GM21390 (cell line): ENCODE measurements around the gene CENATAC.
"Not testable (repeated sequence)": the region's sequence is repeated elsewhere in the genome, so short reads cannot be mapped to it uniquely, and the experiment has no call there.

Experiments
- ATAC-seq: cut with Tn5 transposase; IDR thresholded peaks from one replicate; pipeline ENCODE4 v1.9.1; 2021; ENCODE audit not compliant: unreplicated experiment

The CENATAC gene, protein sequence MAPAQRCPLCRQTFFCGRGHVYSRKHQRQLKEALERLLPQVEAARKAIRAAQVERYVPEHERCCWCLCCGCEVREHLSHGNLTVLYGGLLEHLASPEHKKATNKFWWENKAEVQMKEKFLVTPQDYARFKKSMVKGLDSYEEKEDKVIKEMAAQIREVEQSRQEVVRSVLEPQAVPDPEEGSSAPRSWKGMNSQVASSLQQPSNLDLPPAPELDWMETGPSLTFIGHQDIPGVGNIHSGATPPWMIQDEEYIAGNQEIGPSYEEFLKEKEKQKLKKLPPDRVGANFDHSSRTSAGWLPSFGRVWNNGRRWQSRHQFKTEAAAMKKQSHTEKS

DNA sequence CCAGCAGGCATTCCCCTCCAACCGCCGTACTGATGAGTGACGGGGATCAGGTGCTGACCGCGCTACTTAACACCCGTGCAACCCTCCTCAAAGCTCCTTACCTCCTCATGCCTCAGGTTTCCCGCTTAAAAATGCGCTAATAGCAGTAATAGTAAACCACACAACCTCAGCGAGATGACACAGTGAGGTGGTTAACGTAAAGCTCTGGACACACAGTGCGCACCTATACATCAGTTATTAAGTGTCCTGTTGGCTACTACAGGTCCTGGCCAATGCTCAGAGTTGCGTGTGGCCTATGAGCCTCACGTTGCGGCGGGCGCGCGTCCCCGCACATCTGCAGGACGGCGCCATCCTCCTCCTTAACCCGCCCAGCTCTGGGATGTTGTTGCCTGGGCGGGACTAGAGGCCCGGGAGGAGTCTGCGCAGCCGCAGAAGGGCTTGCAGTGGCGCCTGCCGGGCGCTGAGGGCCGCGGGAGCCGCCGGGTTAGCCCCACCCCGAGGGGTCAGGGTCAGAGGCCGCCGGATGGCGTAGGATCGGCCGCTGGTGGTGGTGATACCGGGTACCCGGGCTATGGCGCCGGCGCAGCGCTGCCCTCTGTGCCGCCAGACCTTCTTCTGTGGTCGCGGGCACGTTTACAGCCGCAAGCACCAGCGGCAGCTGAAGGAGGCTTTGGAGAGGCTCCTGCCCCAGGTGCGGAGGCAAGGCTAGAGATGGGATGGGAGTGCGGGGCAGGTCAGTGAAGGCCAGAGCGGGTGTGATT is at the start of gene CENATAC:
CENATAC (plus strand) TSS at position 512 of the 761 bp plus-strand sequence; CDS start at position 572, 60 bp downstream.
- ATAC-seq = peak; percentile 90

DNA sequence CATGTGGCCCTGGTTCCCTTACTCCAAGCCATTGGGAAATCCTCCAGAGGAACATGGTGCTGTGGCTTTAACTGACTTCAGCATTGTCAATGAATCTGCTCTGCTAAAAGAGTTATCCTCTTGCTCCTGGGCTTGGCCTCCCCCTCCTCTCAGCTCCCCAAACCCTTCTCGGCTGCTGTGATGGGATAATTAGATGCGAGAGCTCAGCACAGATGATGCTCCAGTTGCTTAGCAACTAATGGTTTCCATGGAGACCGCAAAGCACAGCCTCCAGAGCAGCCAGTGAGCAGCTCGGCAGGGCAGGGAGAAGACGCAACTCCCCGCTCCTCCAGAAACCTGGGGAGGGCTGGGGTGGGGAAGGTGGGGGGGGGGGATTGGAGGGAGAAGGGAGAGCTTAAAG is 44.7 kb upstream of the CENATAC start:
- ATAC-seq = no peak

DNA sequence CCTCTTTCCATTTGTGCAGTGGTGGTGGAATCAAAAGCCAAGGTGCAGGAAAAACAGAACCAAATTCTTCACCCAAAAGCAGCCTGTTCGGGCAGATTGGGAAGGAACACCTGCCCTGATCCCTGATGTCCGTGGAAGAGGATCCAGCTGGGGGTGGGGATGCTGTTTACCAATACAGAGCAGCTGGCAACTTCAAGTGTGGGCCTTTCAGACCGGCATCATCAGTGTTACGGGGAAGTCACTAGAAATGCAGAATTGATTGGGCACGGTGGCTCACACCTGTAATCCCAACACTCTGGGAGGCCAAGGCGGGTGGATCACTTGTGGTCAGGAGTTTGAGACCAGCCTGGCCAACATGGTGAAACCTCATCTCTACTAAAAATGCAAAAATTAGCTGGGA is 44.0 kb upstream of the CENATAC start:
- ATAC-seq = not testable (repeated sequence)

DNA sequence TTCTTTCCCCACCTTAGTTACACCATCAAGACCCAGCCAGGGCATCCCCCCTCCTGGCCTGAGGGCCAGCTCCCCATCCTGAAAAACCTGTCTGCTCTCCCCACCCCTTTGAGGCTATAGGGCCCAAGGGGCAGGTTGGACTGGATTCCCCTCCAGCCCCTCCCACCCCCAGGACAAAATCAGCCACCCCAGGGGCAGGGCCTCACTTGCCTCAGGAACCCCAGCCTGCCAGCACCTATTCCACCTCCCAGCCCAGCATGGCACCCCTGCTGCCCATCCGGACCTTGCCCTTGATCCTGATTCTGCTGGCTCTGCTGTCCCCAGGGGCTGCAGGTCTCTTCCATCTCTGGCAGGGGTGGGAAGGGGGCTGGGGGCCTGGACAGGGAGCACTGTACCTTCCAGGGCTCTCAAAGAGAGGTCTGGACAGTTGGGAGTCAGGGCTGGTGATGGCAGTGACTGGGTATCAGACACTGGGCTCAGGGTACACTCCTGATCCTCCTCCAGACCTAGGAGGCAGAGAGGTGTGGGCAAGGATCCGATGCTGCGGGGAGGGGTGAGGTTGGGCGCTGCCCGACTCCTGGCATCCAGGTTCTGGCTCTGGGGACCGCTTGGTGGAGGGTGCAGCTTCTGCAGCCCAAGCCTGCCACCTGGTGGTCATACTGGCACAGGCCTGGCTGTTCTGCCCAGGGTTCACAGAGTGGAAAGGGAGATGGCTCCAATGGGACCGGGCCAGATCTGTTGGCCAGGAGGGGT is 41.7 kb upstream of the CENATAC start, which contains the start of gene UPK2:
UPK2 (plus strand) TSS at position 205 of the 753 bp plus-strand sequence; CDS start at position 258, 53 bp downstream.
- ATAC-seq = peak; percentile 66

DNA sequence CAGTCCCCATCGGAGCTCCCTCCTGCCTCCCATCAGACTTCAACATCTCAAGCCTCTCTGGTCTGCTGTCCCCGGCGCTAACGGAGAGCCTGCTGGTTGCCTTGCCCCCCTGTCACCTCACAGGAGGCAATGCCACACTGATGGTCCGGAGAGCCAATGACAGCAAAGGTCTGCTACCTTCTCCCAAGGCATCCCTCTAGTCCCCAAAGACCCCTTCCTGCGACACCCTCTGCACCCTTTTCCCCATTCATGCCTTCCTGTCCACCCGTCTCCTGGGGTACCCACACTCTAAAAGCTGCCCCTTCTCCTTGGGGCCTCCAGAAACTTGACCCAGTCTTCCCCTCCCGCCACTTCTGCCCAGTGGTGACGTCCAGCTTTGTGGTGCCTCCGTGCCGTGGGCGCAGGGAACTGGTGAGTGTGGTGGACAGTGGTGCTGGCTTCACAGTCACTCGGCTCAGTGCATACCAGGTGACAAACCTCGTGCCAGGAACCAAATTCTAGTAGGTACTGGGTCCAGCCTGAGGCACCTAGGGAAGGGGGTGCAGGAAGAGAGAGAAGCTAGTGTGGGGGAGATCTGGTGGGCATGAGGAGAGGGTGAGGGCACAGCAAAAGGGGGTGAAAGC is 41.0 kb upstream of the CENATAC start:
- ATAC-seq = no peak

DNA sequence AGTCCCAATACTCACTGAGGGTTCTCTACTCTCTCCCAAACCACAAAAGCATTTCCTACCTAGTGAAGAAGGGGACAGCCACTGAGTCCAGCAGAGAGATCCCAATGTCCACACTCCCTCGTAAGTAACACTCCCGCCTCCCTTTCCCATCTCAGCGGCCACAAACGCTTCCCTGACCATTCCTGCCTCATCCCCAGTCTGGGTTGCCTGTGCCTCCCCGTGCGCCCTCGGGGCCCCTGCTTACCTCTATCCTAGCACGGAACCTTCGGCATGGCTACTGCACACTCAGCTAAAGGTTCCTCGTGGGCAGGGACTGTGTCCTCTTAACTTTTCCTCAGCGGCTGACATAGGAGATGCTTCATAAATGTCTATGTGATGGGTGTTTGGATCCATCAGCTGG is 40.4 kb upstream of the CENATAC start:
- ATAC-seq = no peak

DNA sequence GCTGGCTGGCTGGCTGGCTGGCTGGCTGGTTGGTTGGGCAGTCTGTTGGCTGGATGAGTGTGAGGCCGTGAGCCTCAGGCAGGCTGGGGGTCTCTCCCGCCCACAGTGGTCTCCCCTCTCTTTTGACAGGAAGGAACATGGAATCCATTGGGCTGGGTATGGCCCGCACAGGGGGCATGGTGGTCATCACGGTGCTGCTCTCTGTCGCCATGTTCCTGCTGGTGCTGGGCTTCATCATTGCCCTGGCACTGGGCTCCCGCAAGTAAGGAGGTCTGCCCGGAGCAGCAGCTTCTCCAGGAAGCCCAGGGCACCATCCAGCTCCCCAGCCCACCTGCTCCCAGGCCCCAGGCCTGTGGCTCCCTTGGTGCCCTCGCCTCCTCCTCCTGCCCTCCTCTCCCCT is 40.0 kb upstream of the CENATAC start:
- no peak for ATAC-seq

DNA sequence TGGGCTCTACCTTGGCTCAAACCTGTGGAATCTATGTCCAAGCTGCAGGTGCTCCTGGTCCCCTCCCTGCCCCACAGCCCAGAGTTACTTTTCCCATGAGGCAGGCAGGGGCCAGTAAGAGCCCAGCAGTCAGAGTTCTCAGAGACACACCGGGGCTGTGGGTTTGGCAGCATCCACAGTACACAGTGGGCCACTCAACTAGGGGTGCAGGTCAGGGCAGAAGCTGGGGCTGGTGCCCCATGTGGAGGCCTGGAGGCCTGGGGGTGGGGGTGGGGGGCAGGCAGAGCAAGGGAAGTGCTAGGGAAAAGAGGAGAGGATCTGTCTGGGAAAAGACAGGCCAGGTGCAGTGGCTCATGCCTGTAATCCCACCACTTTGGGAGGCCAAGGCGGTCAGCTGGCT is 39.4 kb upstream of the CENATAC start:
- no peak for ATAC-seq

DNA sequence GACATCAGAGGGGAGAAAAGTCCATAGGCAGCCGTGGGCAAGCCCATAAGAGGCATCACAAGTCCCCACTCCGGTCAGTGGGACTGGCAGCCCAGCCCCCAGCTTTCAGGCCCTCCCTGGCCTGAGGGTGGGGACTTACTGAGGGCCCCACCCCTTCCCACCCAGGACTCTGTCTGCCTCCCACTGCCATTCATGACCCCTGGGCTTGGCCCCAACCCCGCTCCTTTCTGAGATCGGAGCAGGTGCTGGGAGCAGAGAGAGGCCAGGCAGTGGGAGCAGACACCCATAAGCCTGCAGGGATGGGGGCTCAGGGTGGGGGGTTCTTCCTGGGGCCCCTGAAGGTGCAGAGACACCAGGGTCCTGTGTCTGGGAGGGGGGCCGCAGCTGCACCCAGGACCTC is 36.7 kb upstream of the CENATAC start:
- ATAC-seq = no peak

DNA sequence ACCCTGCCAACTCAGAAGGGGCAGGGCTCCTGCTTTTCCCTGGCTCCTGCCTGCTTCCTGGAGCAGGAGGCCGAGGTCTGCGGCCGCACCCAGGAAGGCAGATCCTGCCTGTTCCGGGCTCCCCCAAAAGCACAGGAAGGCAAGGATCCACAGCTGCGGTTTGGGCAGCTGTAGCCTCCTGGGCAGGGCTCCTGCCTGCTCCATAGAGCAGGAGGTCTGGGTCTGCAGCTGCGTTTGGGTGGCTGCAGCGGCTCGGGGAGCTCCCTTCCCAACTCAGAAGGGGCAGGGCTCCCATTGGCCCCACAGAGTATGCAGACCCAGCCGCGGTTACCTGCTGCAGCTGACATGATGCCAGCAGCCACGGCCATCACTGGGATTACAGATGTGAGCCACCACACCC is 36.3 kb upstream of the CENATAC start:
- ATAC-seq = no peak

DNA sequence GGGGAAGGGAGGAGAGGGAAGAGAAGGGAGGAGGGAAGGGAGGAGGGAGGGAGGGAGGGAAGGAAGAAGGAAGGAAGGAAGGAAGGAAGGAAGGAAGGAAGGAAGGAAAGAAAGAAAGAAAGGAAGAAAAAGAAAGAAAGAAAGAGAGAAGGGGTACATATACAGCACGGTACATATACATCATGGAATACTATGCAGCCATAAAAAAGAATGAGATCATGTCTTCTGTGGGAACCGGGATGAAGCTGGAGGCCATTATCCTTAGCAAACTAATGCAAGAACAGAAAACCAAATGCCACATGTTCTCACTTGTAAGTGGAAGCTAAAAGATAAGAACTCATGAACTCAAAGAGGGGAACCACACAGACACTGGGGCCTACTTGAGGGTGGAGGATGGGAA is 28.4 kb upstream of the CENATAC start:
- ATAC-seq = not testable (repeated sequence)

DNA sequence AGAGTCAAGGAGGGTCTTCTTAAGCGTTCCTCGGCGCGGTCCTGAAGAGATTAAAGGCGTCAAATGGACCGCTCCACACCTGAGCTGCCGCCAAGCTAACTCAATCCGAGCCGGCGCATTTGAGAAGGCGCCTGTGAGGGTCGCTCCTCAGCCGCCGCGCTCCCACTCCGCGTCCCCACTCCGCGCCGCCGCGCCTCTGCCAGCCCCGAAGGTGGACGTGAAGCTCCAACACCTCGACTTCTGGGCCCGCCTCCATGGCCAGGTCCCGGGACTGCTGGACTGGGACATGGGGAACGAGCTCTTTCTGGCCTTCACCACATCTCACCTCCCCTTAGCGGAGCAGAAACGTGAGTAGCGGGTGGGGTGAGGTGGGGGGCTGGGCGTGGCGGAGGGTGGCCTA is 26.3 kb upstream of the CENATAC start, which contains the start of gene FOXR1:
FOXR1 (plus strand) TSS at position 116 of the 400 bp plus-strand sequence; CDS start at position 287, 171 bp downstream.
- no peak for ATAC-seq

DNA sequence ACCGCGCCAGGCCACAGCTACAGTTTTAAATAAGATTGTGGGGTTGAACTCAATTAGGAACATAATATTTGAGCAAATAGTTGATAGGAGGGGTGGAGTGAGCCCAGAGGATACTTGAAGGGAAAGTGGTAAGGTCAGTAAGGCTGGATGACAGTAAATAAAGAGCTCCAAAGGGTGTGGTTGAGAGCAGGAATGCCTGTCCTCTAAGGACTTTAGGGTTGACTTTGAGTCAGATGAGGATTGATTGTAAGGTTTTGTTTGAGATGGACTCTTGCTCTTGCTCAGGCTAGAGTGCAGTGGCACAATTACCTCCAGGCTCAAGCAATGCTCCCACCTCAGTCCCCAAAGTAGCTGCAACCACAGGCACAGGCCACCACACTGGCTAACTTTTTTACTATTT is 24.0 kb upstream of the CENATAC start:
- ATAC-seq = no peak

DNA sequence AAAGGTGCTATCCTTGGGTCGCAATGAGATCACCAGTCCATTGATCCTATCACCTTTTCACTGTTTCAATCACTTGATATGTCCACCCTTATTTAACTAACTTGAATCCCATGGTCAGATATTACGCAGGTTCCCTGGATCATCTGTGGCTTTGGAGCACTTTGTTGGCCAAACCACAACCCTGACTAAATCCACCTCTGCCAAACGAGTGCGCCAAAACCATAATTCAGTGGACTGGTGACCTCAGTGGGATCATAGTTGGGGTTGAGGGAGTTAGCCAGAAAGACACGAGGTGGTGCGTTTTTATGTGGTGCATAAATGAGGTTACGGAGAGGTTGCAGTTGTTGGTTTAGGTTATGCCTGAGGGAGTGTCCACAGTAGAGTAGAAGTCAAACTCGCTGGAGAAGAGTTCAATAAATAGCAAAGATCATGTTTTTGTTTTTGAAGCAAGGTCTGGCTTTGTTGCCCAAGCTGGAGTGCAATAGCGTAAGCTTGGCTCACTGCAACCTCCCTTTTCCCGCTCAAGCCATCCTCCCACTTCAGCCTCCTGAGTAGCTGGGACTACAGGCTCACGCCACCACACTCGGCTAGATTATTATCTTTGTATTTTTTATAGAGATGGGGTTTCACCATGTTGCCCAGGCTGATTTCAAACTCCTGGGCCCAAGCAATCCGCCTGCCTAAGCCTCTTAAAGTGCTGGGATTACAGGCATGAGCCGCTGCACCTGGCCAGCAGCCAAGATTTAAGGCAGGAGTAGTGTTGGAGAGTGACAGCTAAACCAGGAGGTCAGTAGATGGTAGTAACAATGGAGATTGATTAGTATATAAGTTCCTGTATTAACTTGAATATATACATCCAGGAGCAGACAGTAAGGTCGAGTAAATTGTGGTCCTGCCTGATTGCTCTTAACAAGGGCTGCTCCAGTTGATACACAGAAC is 21.9 kb upstream of the CENATAC start:
- ATAC-seq = no peak

DNA sequence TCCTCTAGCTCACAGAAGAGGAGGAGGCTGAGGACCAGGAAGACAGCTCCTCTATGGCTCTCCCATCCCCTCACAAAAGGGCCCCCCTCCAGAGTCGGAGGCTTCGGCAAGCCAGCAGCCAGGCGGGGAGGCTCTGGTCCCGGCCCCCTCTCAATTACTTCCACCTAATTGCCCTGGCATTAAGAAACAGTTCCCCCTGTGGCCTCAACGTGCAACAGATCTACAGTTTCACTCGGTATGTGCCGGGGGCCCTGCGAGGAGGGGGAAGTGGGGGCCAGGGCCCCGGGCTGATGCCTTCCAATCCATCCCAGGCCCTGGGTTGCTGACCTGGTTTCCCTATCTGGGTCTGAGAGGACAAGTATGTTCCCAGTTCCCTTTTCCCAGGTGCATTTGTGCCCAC is 18.5 kb upstream of the CENATAC start:
- no peak for ATAC-seq

DNA sequence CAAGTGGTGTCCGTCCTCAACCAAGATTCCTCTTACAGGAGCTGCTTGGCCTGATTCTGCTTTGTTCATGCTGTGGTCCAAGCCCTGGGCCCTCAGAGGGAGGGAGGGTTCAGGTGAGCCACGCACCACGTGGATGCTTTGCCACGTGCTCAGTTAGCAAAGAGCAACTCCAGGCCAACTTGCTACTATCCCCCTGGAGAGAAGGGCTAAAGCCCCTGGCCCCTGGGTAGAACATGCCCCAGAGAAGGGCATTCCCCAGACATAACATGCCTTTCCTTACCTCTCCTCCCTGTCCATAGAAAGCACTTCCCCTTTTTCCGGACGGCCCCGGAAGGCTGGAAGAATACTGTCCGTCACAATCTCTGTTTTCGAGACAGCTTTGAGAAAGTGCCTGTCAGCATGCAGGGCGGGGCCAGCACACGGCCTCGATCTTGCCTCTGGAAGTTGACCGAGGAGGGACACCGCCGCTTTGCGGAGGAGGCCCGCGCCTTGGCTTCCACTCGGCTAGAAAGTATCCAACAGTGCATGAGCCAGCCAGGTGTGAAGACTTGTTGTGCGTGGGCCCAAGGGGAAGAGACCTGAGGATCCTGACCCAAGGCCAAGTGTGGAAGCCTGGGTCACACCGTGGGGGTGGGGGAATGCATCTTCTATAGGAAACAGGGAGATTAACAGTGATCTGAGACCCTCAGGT is 17.6 kb upstream of the CENATAC start:
- ATAC-seq = no peak

DNA sequence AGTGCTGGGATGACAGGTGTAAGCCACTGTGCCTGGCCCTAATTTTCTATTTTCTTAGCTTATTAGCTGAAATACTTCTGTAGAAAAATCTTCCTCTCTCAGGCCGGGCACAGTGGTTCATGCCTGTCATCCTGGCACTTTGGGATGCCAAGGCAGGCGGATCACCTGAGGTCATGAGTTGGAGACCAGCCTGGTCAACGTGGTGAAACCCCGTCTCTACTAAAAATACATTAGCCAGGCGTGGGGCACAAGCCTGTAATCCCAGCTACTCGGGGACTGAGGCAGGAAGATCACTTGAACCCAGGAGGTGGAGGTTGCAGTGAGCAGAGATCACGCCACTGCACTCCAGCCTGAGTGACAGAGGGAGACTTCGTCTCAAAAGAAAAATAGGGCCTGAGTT is 13.6 kb upstream of the CENATAC start:
- ATAC-seq = not testable (repeated sequence)

DNA sequence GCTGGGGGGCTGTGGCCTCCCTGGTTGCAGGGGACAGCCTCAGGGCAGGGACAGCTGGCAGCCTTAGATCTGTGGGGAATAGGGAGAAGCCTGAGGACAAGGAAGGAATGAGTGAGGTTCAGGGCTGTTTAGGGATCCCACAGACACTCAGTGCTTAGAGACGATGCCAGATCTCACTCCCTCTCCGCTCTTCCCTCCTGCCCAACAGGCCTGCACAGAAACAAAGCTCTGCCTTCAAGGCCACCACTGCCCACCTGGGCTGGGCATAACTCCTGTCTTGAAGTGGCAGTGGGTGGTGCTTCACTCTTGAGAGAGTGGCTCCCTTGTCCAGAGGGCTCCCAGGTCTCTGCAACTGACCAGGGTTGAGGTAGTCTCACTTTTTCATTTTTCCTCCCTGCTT is 13.1 kb upstream of the CENATAC start:
- ATAC-seq = no peak

DNA sequence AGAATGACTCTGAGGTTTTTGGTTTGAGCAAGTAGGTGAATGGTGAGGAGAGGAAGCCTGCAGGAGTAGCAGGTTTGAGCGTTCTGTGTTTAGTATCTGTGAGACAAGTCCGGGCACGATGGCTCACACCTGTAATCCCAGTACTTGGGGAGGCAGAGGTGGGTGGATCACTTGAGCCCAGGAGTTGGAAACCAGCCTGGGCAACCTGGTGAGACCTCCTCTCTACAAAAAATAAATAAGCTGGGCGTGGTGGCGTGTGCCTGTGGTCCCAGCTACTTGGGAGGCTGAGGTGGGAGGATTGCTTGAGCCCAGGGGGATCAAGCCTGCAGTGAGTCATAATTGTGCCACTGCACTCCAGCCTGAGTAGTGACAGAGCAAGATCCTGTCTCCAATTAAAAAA is 9.7 kb upstream of the CENATAC start:
- ATAC-seq = no peak
